ENCODE results near the gene C15orf61.
A peak's percentile ranks its signal among the peaks of the same experiment; 100 is the strongest.

The C15orf61 gene

GRCh38 chr15:67506775-67507747 lies 13.9 kb upstream of the C15orf61 start:
- ChIA-PET CTCF (no interaction called here), POLR2A (interaction anchor here (1.1 kb wide), 1 partner anchor 315 kb away, joined by 3 read pairs; no protein-coding TSS in a partner anchor)
- Histone ChIP-seq H3K27ac (ENCODE audit: extremely low read depth, low read depth, low read length) (no peak overlapping the region), H3K9me3 (ENCODE audit: control insufficient read depth, insufficient read depth, low read depth, low read length) (no peaks in the 10 kb centered on the region), H3K36me3 (ENCODE audit: control insufficient read depth in 2 of 2, insufficient read depth in 1 of 2, low read length in 2 of 2) (no peaks in the 10 kb centered on the region), H3K4me3 (ENCODE audit: low read depth, low read length) (no peak overlapping the region), H3K4me1 (ENCODE audit: control insufficient read depth, insufficient read depth, low read length) (peaks cover 5% of the 10 kb centered on the region)
- 0 out of 2 replicates have a peak, but pooled peaks have one; percentile 21 for TF ChIP-seq ZBTB17 (tag by site-specific recombination; IDR thresholded peaks at IDR 0.05)
- TF ChIP-seq ZNF350 (tag by site-specific recombination; IDR thresholded peaks at IDR 0.05) = 0 out of 2 replicates have a peak, but pooled peaks have one; percentile 23
- TF ChIP-seq ZNF132 (tag by site-specific recombination; IDR thresholded peaks at IDR 0.05; ENCODE audit: borderline replicate concordance) = no peak
- no peak for TF ChIP-seq ZNF157 (tag by site-specific recombination; IDR thresholded peaks at IDR 0.05)
- 0 out of 2 replicates have a peak, but pooled peaks have one; percentile 3 for TF ChIP-seq ATF2 (tag by site-specific recombination; IDR thresholded peaks at IDR 0.05; ENCODE audit: low read depth)
- peak; percentile 25; the same call in 1 of the 2 replicates for TF ChIP-seq PRDM10 (tag by site-specific recombination; IDR thresholded peaks at IDR 0.05)

GRCh38 chr15:67508407-67508806 lies 12.5 kb upstream of the C15orf61 start:
- CTCF ChIA-PET = interaction anchor here (0.6 kb wide), 1 partner anchor 166 kb away, joined by 3 read pairs; no protein-coding TSS in a partner anchor
- Histone ChIP-seq H3K9me3 (ENCODE audit: control insufficient read depth, insufficient read depth, low read depth, low read length) (no peaks in the 10 kb centered on the region), H3K36me3 (ENCODE audit: control insufficient read depth in 2 of 2, insufficient read depth in 1 of 2, low read length in 2 of 2) (no peaks in the 10 kb centered on the region; a peak in 1 of 3 replicates), H3K27ac (ENCODE audit: extremely low read depth, low read depth, low read length) (no peak overlapping the region), H3K4me3 (ENCODE audit: low read depth, low read length) (no peak overlapping the region), H3K4me1 (ENCODE audit: control insufficient read depth, insufficient read depth, low read length) (peaks cover 10% of the 10 kb centered on the region)
- TF ChIP-seq ZNF211 (tag by site-specific recombination; IDR thresholded peaks at IDR 0.05; ENCODE audit: low read depth) (no peak), ZBTB8A (tag by site-specific recombination; IDR thresholded peaks at IDR 0.05) (no peak), ZNF133 (tag by site-specific recombination; IDR thresholded peaks at IDR 0.05) (no peak), ZNF645 (tag by site-specific recombination; IDR thresholded peaks at IDR 0.05) (no peak), PATZ1 (tag by site-specific recombination; IDR thresholded peaks at IDR 0.05) (no peak), ZNF214 (tag by site-specific recombination; IDR thresholded peaks at IDR 0.05; ENCODE audit: borderline replicate concordance) (no peak), PRDM2 (tag by site-specific recombination; IDR thresholded peaks at IDR 0.05; ENCODE audit: borderline replicate concordance) (no peak), ZNF114 (tag by site-specific recombination; IDR thresholded peaks at IDR 0.05) (no peak), ZNF350 (tag by site-specific recombination; IDR thresholded peaks at IDR 0.05) (no peak), ZBTB48 (tag by site-specific recombination; IDR thresholded peaks at IDR 0.05) (no peak), ZNF830 (tag by site-specific recombination; IDR thresholded peaks at IDR 0.05; ENCODE audit: low read depth) (no peak)
- POLR2A ChIA-PET = interaction anchor here (0.7 to 1.3 kb wide), 4 partner anchors 13 to 1947 kb away, joined by 3 to 4 read pairs (median 3); no protein-coding TSS in a partner anchor
